Activated CD4-positive, alpha-beta T cell treated with anti-CD3 and anti-CD28 coated beads, Interleukin-2, Interleukin-4, amounts not matched to agents 100 ng/mL and 50 ng/mL, durations not matched to agents 16 hours and 8 hours (primary cell): Measurements from ENCODE around the gene EXOC6B.
A peak's percentile ranks its signal among the peaks of the same experiment; 100 is the strongest.

Experiments
- DNase-seq: peaks from one replicate; pipeline ENCODE4 v3.0.0-alpha.2; 2020; ENCODE audit warnings: low spot score

EXOC6B gene

GRCh38 chr2:72166279-72166678, 659.6 kb downstream of the EXOC6B start:
- no peak for DNase-seq

DNA sequence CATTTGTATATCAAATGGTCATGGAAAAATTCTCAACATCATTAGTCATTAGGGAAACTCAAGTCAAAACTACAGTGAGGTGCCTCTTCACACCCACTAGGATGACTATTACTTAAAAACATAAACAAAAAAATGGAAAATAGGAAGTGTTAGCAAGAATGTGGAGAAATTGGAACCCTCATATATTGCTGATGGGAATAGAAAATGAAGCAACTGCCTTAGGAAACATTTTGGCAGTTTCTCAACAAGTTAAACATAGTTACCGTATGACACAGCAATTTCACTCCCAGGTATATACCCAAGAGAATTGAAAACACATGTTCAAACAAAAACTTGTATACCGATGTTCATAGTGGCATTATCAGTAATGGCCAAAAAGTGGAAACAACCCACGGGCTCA, 660.0 kb downstream of the EXOC6B start:
- DNase-seq: no peak

- DNase-seq: no peak
Observed at GRCh38 chr2:72162574-72162973, 663.3 kb downstream of the EXOC6B start.

GRCh38 chr2:72159211-72159993, 666.4 kb downstream of the EXOC6B start:
- no peak for DNase-seq

DNA sequence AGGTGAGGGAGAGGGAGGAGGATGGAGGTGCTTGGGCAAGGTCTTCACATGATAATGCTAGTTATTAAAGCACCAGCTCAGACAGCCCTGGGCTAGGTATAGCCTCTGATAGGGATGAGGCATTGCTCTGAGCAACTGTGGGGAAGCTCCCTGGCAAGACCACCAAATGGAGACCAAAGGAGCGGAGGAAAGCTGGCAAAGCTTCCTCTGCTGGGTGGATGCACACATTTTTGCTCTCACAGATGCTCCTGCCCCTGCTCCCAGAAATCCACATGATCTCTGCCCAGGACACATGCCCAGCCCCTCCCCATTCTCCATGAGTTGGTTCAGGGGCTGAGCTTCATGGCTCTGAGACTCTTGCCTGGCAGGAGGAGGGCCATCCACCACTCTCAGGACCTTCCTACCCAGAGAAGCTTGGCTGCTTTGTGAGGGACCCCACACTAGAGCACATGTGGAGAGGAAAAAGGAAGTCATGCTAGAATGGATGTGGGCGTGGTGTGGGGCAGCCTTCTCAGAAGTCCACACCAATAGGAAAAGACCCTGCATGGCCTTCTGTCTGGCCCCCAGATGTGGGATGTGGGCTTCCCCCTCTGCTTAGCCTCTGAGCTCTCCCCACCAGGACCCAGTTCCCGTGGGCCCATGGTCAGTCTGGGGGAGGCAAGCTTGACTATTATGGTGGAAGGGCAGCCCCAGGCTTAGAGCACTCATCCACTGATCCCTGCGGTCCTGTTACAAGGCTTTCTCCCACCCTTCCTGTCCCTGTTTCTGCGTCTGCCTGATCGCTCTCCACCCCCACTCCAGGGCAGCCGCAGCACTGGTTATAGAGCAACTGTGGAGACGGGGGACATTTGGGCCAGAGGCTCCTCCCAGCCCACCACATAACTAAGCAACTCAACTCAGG, 667.7 kb downstream of the EXOC6B start:
- DNase-seq: no peak

- DNase-seq: no peak
Observed at GRCh38 chr2:72156872-72157271, 669.0 kb downstream of the EXOC6B start.

DNA sequence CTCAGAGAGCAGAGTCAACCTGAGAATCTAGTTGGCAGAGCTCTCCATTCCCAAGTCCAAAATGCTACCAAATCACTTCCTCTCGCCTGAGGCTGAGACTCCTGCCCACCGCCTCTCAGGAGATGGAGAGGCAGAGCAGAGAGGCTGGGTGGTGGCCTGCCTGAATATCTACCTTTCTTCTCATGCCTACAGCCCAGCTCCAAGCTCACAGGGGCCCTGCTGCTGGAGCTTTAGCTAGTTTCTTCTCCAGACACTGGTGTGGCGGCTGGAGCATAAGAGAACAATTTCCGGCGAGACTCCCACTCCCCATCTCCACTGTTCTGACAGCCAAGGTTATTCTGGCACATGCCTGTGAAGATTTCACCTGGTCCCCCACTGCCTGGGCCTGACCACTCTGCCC, 670.1 kb downstream of the EXOC6B start:
- DNase-seq: no peak

- no peak for DNase-seq
Observed at GRCh38 chr2:72155151-72155550, 670.7 kb downstream of the EXOC6B start.

GRCh38 chr2:72154386-72154975, 671.4 kb downstream of the EXOC6B start:
- no peak for DNase-seq

- DNase-seq: no peak
Observed at GRCh38 chr2:72153924-72154323, 671.9 kb downstream of the EXOC6B start.

DNA sequence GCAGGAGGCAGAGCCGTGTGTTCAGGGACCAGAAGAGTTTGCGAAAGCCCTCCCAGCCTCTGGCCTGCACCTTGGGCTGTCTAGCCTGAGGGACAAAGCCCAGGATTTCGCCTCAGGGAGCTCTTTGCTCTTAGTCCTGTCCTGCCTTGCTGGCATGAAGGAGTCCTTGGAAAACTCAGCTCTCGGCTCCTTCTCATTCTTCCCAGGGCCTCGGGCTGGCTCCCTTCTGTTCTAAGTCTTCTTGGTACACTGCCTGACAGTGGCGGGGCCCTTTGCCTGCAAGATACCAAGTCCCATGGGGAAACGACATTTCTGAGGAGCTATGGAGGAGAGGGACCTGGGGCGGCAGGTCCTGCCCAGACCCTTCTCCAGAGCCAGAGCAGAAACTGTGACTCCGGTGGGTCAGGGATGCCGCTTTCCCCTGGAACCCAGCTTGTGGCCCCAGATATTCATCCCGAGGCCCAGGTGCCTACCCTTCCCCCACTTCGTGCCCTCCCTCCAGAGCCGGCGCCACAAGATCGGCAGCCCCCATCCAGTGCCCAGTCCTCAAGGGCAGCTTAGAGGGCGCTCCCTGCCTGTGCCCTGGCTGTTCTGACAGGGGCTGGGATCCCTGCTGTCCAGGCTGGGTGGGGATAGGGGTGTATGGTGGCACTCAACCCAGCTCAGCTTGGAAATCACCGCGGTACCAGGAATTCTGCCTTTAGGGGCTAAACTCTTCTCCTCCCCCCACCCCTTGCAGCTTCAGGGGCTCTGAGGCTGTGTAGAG, 672.6 kb downstream of the EXOC6B start:
- no peak for DNase-seq

- DNase-seq: no peak
Observed at GRCh38 chr2:72150861-72151356, 674.9 kb downstream of the EXOC6B start.

DNA sequence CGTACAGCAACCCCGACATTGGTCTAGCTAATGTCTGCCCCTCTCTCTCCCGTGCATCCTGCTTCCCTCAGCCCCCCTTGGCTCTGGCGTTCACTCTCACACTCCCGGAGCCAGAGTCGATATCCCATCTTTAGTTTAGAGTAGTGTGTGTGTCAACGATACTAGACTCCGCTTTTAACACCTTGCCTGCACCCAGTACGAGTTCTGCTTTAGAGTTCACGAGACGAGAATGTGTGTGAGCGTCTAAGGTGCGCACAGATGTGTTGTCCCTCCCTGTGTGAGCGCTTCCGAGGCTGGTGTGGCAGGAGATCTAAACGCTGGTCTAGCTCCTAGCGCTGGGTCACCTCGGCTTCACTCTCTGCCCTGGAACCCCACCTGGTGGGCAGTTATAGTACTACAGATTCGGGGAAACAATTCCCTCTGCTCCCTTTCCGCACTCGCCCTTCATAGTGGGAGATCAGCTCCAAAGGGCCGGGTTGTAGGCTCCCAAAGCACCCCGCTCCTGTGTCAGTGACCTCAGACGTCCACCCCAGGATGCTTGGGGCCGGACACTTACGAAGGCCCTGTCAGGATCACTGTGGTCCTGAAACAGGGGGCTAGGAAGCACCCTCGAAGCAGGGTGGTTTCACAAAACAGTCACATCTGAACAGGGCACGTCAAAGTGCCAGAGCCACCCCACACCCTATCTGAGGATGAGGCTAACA, 675.5 kb downstream of the EXOC6B start:
- DNase-seq: peak; percentile 78

DNA sequence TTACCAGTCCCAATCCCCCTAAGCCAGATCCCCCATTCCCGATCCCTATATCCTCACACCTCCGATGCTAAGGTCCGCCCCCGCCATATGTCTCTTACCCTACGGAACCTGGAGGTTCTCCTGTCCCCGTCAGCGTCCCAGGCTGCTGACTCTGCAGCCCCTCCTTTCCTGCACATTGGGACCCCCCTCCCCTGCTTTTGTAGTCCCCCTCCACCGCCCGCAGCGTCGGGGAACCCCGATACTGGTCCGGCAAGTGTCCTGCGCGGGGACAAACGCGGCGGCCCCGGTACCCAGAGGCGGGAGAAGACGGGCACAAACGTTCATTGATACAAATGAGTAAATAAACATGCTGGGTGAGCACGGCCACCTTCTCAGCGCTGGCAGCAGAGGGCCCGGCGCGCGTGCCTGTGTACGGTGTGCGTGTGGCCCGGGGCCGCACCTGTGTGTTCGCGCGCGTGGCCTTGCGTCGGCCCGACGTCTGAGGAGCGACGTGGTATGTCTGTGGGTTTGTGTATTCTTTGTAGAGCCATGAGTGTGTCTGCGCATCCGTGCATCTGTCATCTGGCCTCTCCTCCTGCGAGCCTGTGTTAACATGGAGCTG, 676.2 kb downstream of the EXOC6B start:
- no peak for DNase-seq

DNA sequence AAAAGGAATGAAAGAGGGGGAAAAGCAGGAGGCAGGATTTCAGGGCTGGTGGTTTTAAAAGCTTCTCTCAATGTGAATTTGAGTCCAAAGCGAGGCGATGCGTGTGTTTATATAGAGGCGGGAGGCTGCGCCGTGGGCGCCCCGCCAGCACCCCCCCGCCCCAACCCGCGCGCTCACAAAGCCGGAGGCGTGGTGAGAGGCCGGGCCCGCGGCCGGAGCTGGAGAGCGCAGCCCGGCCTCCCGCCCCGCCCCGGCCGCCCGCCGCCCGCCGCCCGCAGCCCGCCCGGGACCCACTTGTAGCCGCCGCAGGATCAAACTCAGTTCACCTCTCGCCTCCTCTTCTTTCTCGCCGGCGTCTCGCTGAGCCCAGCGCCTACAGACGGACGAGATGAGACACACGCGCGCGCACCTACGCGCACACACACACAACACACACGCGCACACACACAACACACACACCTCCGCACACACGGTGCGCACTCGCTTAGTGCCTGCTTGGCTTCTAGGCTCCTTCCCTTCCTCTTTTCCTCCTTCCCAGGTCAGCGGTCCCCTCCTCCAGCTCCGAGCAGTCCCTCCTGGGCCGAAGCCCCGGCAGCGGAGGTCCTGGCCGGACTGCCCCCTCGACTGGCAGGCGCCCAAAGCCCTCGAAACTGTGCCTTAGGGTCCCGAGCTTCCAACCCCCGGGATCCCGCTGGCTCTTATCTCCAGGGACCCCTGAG, 676.8 kb downstream of the EXOC6B start:
- peak; percentile 7 for DNase-seq

DNA sequence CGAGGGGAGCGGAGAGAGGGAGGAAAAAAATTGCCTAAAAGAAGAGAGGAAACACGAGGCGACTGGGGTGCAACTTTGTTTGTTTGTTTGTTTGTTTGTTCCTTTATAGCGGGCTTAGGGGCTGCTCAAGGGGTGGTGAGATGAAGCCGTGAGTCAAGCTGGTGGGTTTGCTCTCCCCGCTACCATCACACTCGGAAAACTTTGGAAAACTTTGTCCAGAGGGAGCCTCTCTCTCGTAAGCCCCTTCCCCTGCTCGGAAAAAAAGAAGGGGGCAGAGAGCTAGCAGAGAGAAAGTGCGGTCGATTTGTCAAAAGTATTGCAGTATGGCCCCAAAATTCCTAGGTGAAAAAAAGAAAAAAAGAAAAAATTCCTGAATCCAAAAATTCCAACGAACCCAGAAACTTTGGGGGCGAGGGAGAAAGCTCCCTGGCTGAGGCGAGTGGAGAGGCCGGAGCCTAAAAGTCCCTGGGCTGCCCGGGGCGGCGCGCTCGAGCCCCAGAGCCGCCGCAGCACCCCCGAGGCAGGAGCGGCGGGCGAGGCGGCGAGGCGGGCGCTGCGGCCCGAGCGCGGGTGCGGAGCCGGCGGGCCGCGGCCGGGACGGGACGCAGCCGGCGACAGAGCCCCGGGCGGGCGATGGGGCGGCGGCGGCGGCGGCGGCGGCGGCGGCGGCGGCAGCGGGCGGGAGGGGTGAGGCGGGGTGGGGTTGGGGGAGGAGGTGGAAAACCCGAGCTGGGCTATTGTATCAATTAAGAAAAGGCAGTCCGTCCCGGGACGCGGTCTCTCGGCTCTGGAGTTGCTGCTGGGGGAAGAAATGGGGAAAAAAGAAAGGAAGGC, 677.6 kb downstream of the EXOC6B start:
- no peak for DNase-seq

DNA sequence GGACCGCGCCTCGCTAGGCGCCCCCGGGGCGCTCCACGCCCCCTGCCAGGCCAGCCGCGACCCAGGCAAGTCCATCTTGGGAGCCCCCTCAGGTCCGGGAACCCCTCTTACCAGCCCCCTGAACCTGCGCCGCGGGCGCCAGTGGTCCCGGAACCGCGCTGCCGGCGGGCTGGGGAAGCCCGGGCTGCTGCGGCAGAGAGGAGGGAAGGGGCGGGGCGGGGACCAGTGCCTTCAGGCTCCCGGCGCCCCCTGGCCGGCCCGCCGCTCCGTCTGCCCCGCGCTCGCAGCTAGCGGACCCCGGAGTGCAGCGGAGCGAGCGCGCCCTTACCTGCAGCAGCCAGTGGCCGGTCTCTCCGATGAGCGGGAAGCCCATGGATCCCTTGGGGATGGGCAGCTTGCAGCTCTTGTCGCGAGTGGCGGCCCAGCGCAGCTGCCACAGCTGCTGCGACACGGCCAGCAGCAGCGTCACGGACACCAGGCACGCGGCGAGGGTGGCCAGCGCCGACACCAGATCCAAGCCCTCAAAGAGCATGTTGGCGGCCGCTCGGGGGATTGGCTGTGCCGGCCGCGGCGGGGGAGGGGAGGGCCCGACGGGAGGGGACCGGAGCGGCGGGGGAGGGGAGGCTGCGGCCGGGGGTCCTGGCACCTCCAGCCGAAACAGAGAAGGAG, 678.4 kb downstream of the EXOC6B start, which contains the start of gene CYP26B1:
TSS of gene CYP26B1 (minus strand) at position 560 of the 669 bp plus-strand sequence. CDS start at position 532, 28 bp downstream.
- no peak for DNase-seq
